Progenitor cell of endocrine pancreas (in vitro differentiated cells): ENCODE measurements around the gene C17orf100. TPM values are rescaled to one million over a fixed set of nuclear protein-coding genes. Genes with fewer than 3 reads are reported as not detected.

ENCODE experiments used
- DNase-seq: peaks from one replicate; pipeline ENCODE4 v3.0.0; 2021; ENCODE audit warnings: low spot score; ENCODE audit not compliant: unreplicated experiment
- H3K27ac Mint-ChIP-seq: 2 replicates; pipeline ENCODE4 v1.8.0; 2021; ENCODE audit warnings: mild to moderate bottlenecking, moderate library complexity, mixed read lengths
- H3K27me3 Mint-ChIP-seq: 2 replicates; pipeline ENCODE4 v1.8.0; 2021; ENCODE audit warnings: mixed read lengths
- H3K36me3 Mint-ChIP-seq: 2 replicates; pipeline ENCODE4 v1.8.0; 2022; ENCODE audit warnings: mixed read lengths; ENCODE audit not compliant: insufficient read depth
- H3K4me1 Mint-ChIP-seq: 2 replicates; pipeline ENCODE4 v1.8.0; 2021; ENCODE audit warnings: low read depth, mixed read lengths
- H3K4me3 Mint-ChIP-seq: 2 replicates; pipeline ENCODE4 v1.8.0; 2021; ENCODE audit warnings: low read depth, mild to moderate bottlenecking, moderate library complexity, mixed read lengths
- H3K9me3 Mint-ChIP-seq: 2 replicates; pipeline ENCODE4 v1.8.0; 2021; ENCODE audit warnings: low read depth, mixed read lengths
- total RNA-seq: library from RNA; stranded (reverse); gene quantifications from 2 replicates; pipeline ENCODE4 v1.2.1, GENCODE V29; 2021
- TF ChIP-seq, protein P1 (sequence below): fragments of 200-600 bp; sonication (generic); IDR thresholded peaks from one replicate; pipeline ENCODE4 v1.5.0; 2021; ENCODE audit warnings: antibody characterized with exemption, mild to moderate bottlenecking; ENCODE audit not compliant: unreplicated experiment

The C17orf100 gene
- total RNA-seq, 1 donor from 2014 or later = 6.1 TPM

DNA sequence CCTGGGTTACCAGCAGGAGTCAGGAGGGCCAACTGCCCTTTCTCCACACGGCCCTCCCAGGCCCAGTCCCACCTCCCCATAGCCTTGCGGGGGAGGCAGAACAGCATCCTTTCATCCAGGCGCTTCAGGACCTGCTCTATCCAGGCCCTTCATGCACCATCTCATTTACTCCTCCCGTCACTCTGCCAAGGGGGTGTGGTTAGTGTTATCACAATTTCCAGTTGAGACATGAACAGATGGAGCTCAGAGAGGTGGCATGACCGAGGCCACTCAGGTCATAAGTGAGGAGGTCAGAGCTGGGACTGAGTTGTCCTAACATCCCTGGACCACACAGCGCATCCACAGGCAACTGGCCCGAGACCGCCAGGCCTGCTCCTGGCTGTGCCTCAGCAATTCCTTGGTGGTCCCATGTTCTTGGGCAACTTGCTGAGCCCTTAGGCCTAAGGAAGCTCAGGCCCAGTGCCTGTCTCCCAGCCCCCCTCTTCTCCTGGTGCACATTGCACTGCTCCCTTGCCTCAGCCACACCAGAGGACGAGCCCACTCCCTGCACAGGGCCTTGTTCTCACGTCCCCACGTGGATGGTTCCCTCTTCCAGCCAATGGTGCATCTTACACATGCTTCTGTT lies 23.8 kb downstream of the C17orf100 start:
- no peaks in the 10 kb centered on the region for H3K36me3 Mint-ChIP-seq
- peaks cover 3% of the 10 kb centered on the region for H3K4me1 Mint-ChIP-seq
- no peak for DNase-seq
- H3K27me3 Mint-ChIP-seq = peaks cover 12% of the 10 kb centered on the region
- TF ChIP-seq, protein P1, sequence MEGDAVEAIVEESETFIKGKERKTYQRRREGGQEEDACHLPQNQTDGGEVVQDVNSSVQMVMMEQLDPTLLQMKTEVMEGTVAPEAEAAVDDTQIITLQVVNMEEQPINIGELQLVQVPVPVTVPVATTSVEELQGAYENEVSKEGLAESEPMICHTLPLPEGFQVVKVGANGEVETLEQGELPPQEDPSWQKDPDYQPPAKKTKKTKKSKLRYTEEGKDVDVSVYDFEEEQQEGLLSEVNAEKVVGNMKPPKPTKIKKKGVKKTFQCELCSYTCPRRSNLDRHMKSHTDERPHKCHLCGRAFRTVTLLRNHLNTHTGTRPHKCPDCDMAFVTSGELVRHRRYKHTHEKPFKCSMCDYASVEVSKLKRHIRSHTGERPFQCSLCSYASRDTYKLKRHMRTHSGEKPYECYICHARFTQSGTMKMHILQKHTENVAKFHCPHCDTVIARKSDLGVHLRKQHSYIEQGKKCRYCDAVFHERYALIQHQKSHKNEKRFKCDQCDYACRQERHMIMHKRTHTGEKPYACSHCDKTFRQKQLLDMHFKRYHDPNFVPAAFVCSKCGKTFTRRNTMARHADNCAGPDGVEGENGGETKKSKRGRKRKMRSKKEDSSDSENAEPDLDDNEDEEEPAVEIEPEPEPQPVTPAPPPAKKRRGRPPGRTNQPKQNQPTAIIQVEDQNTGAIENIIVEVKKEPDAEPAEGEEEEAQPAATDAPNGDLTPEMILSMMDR = no peak
- no peaks in the 10 kb centered on the region for H3K9me3 Mint-ChIP-seq
- no peak overlapping the region for H3K4me3 Mint-ChIP-seq
- no peak overlapping the region for H3K27ac Mint-ChIP-seq

- Mint-ChIP-seq H3K9me3 (no peaks in the 10 kb centered on the region), H3K27ac (no peak overlapping the region), H3K4me3 (no peak overlapping the region), H3K4me1 (peaks cover 6% of the 10 kb centered on the region), H3K36me3 (no peaks in the 10 kb centered on the region), H3K27me3 (peaks cover 17% of the 10 kb centered on the region)
- DNase-seq = no peak
- TF ChIP-seq, protein P1 = no peak
These were observed 25.2 kb downstream of the C17orf100 start for GRCh38 chr17:6676802-6677157.

DNA sequence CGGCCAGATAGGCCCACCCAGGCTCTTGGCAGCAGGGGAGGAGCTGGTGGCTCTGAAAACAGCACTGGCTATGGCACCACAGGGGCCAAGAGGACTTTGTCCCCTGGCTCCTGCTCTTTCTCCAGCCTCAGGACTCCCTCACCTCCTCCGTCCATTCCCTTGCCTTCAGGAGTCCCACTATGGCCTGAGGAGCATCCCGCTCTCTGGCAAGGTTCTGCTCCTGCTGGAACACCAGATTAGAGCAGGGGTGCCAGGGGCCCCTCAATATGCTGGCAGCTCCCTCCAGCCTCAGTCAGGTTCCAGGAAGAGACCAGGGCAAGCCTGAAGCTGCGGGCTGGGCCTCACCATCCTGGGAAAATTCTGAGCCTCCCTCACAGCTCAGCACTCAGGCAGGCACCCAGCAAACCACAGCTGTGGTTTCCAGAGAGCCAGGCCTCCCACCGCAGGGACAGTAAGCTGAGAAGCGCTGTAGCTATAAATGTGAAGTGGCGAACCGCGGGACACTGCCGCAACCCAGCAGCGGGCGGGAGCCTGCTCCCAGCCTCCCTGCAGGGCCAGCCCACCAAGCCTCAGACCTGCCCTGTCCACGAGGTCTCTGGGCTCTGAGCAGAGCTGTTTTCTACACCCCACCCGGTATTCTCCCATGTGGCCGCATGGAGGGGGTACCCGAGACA lies 25.7 kb downstream of the C17orf100 start:
- TF ChIP-seq, protein P1 = no peak
- Mint-ChIP-seq H3K27me3 (peaks cover 22% of the 10 kb centered on the region), H3K27ac (no peak overlapping the region), H3K4me1 (peaks cover 6% of the 10 kb centered on the region), H3K4me3 (no peak overlapping the region), H3K36me3 (no peaks in the 10 kb centered on the region), H3K9me3 (no peaks in the 10 kb centered on the region)
- no peak for DNase-seq

GRCh38 chr17:6677946-6678345 lies 26.4 kb downstream of the C17orf100 start:
- no peaks in the 10 kb centered on the region for H3K36me3 Mint-ChIP-seq
- TF ChIP-seq, protein P1 = no peak
- no peak overlapping the region for H3K27ac Mint-ChIP-seq
- H3K4me3 Mint-ChIP-seq = no peak overlapping the region
- no peaks in the 10 kb centered on the region for H3K9me3 Mint-ChIP-seq
- peaks cover 6% of the 10 kb centered on the region for H3K4me1 Mint-ChIP-seq
- no peak for DNase-seq
- peaks cover 22% of the 10 kb centered on the region for H3K27me3 Mint-ChIP-seq

DNA sequence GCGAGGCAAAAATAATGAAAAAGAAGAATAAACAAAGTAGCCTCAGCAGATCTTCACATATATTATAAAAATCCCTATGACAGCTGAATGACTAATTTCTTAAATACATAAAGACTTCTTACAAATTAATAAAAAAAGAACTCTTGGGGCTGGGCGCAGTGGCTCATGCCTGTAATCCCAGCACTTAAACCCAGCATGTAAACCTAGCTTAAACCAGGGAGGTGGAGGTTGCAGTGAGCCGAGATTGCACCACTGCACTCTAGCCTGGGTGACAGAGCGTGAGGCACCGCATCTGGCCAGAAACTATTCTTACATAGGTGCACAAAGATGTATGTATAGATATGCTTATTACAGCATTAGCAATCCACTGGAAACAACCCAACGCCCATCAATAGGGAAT lies 27.7 kb downstream of the C17orf100 start:
- H3K27me3 Mint-ChIP-seq = peaks cover 23% of the 10 kb centered on the region
- TF ChIP-seq, protein P1 = no peak
- DNase-seq = no peak
- H3K36me3 Mint-ChIP-seq = no peaks in the 10 kb centered on the region
- H3K4me3 Mint-ChIP-seq = no peak overlapping the region
- no peak overlapping the region for H3K27ac Mint-ChIP-seq
- H3K4me1 Mint-ChIP-seq = peaks cover 7% of the 10 kb centered on the region
- no peaks in the 10 kb centered on the region for H3K9me3 Mint-ChIP-seq
